Caco-2 (cell line): ENCODE measurements around the gene RAD50. TPM values are rescaled to one million over a fixed set of nuclear protein-coding genes. Genes with fewer than 3 reads are reported as not detected.

Experiments
- BruUV-seq: library from RNA; stranded (reverse); fragments of 400-500 nt; replicated peaks from 2 replicates; lab custom pipeline; 2021; lab: Mats Ljungman, UMichigan
- CTCF ChIA-PET: fragments of 300-600 bp; sonication (Branson Sonifier 250); formaldehyde crosslinking; loops from one replicate; lab custom pipeline; 2022; ENCODE audit warnings: antibody characterized with exemption; lab: Charles Lee
- POLR2A ChIA-PET: fragments of 300-600 bp; sonication (Branson Sonifier 250); formaldehyde crosslinking; loops from one replicate; lab custom pipeline; 2022; ENCODE audit warnings: antibody characterized with exemption; lab: Charles Lee
- DNase-seq, 2 experiments: peaks; one replicate each; pipeline versions ENCODE4 v3.0.0 to v3.0.0-alpha.2; 2020 to 2022
- H3K27me3 ChIP-seq: replicated peaks from 2 replicates; pipeline ENCODE4 v1.6.0; 2011; ENCODE audit warnings: low read length; ENCODE audit not compliant: control insufficient read depth, insufficient read depth
- H3K36me3 ChIP-seq: 2 replicates; pipeline ENCODE4 v1.5.1; 2011; ENCODE audit warnings: low read length; ENCODE audit not compliant: control insufficient read depth, insufficient read depth
- H3K4me1 ChIP-seq: fragments of 250-450 bp; sonication (Bioruptor Pico); 2 replicates; pipeline ENCODE4 v1.5.1; 2020; ENCODE audit warnings: mild to moderate bottlenecking
- H3K4me3 ChIP-seq: 2 replicates; pipeline ENCODE4 v1.5.1; 2011; ENCODE audit warnings: low read depth, mild to moderate bottlenecking, control low read depth, low read length
- H3K9me3 ChIP-seq: fragments of 250-450 bp; sonication (Bioruptor Pico); 2 replicates; pipeline ENCODE4 v1.5.1; 2020; ENCODE audit warnings: mild to moderate bottlenecking, moderate library complexity
- H3K27ac Mint-ChIP-seq: one replicate; pipeline ENCODE4 v1.8.0; 2022; ENCODE audit warnings: mixed read lengths; ENCODE audit not compliant: unreplicated experiment
- H3K27me3 Mint-ChIP-seq: one replicate; pipeline ENCODE4 v1.8.0; 2022; ENCODE audit warnings: mixed read lengths; ENCODE audit not compliant: insufficient read depth, unreplicated experiment
- H3K36me3 Mint-ChIP-seq: one replicate; pipeline ENCODE4 v1.8.0; 2022; ENCODE audit warnings: mild to moderate bottlenecking, mixed read lengths; ENCODE audit not compliant: insufficient read depth, unreplicated experiment
- H3K4me1 Mint-ChIP-seq: one replicate; pipeline ENCODE4 v1.8.0; 2022; ENCODE audit warnings: low read depth, mixed read lengths; ENCODE audit not compliant: unreplicated experiment
- H3K4me3 Mint-ChIP-seq: one replicate; pipeline ENCODE4 v1.8.0; 2022; ENCODE audit warnings: mild to moderate bottlenecking, moderate library complexity, mixed read lengths; ENCODE audit not compliant: unreplicated experiment
- H3K9me3 Mint-ChIP-seq: one replicate; pipeline ENCODE4 v1.8.0; 2022; ENCODE audit warnings: mixed read lengths; ENCODE audit not compliant: unreplicated experiment
- intact Hi-C: fragments of 100-400 bp; cut with micrococcal nuclease; formaldehyde crosslinking; loops from one replicate; pipeline ENCODE4 v1.10.0; 2022; ENCODE audit not compliant: unreplicated experiment
- total RNA-seq: library from RNA; stranded (reverse); gene quantifications from 2 replicates; pipeline ENCODE4 v1.2.3, GENCODE V29; 2022
- TF ChIP-seq, protein P1 (sequence below), 2 experiments: fragments of 200-600 bp in 1 of 2; IDR thresholded peaks; 1 replicate in 1 of 2; 2 replicates in 1 of 2; pipeline versions ENCODE4 v1.5.1 to v1.8.0; 2011 to 2022; ENCODE audit warnings: antibody characterized with exemption in 1 of 2, control low read depth in 1 of 2, inconsistent platforms in 1 of 2, low read depth in 1 of 2, low read length in 1 of 2, mild to moderate bottlenecking in 1 of 2, moderate library complexity in 1 of 2; ENCODE audit not compliant: insufficient read depth in 1 of 2, severe bottlenecking in 1 of 2, unreplicated experiment in 1 of 2

Gene RAD50
- total RNA-seq, 1 experiment from 2014 or later, result 53.2 TPM

DNA sequence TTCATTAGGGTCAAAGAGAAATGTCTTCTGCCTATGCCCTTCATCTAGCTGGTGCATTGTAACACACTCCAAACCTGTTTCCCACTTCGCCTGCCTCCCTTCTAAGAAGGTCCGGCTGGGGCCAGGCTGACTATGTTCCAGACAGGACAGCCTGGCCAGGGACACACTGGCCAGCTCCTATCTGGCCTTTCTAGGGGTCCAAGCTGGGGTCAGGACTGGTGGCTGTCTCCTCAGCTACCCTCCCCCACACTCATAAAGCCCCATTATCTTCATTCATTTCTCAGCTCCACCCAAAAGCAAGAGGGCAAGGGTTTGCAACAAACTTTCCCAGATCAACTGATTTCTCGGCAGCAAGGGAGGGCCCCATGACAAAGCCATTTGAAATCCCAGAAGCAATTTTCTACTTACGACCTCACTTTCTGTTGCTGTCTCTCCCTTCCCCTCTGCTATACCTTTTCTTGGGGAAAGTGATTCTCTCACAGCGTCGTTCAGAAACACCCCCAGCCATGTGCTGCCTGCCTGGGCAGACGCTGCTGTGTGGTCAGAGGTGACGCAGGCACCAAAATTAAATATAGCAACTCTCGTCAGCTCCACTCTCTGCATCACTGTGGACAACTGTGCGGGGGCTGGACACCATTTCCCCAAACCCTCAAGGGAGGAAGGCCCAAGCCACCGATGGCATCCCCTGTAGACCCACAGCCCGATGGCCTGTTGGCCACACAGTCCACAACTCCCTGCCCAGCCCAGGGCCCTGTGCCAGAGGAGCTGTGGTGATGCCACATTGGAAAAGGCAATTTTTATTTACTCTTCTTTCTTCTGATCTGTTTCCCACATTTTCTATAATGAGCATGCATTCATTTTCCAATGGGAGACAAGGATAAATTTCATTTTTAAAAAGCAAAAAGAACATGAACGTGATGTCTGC, 107.3 kb downstream of the RAD50 start:
- no TSS peak for BruUV-seq
- no peaks in the 10 kb centered on the region for H3K9me3 ChIP-seq
- H3K4me3 ChIP-seq, result no peak overlapping the region
- ChIA-PET POLR2A (no interaction called here), CTCF (no interaction called here)
- H3K27me3 ChIP-seq, result no peaks in the 10 kb centered on the region
- Mint-ChIP-seq H3K4me1 (peaks cover 27% of the 10 kb centered on the region), H3K9me3 (no peaks in the 10 kb centered on the region), H3K36me3 (peaks cover 7% of the 10 kb centered on the region), H3K4me3 (no peak overlapping the region), H3K27ac (no peak overlapping the region), H3K27me3 (no peaks in the 10 kb centered on the region)
- H3K36me3 ChIP-seq, result no peaks in the 10 kb centered on the region
- DNase-seq, result no peak
- H3K4me1 ChIP-seq, result peaks cover 27% of the 10 kb centered on the region
- TF ChIP-seq, protein P1, sequence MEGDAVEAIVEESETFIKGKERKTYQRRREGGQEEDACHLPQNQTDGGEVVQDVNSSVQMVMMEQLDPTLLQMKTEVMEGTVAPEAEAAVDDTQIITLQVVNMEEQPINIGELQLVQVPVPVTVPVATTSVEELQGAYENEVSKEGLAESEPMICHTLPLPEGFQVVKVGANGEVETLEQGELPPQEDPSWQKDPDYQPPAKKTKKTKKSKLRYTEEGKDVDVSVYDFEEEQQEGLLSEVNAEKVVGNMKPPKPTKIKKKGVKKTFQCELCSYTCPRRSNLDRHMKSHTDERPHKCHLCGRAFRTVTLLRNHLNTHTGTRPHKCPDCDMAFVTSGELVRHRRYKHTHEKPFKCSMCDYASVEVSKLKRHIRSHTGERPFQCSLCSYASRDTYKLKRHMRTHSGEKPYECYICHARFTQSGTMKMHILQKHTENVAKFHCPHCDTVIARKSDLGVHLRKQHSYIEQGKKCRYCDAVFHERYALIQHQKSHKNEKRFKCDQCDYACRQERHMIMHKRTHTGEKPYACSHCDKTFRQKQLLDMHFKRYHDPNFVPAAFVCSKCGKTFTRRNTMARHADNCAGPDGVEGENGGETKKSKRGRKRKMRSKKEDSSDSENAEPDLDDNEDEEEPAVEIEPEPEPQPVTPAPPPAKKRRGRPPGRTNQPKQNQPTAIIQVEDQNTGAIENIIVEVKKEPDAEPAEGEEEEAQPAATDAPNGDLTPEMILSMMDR (IDR thresholded peaks at IDR 0.05; ENCODE audit: insufficient read depth in 1 of 2, low read depth in 1 of 2, low read length in 1 of 2, severe bottlenecking in 1 of 2, unreplicated experiment in 1 of 2), result no peak
- intact Hi-C loops, result loop anchor here (5.0 kb wide), 1 partner anchor 158 kb away; no protein-coding TSS in a partner anchor

GRCh38 chr5:132664696-132665209, 108.0 kb downstream of the RAD50 start:
- no peaks in the 10 kb centered on the region for H3K27me3 ChIP-seq

GRCh38 chr5:132665574-132666080, 108.8 kb downstream of the RAD50 start:
- BruUV-seq, result no TSS peak
- Mint-ChIP-seq H3K9me3 (no peaks in the 10 kb centered on the region), H3K4me1 (peaks cover 27% of the 10 kb centered on the region), H3K4me3 (no peak overlapping the region), H3K27me3 (no peaks in the 10 kb centered on the region), H3K36me3 (peaks cover 7% of the 10 kb centered on the region), H3K27ac (no peak overlapping the region)
- no peak overlapping the region for H3K4me3 ChIP-seq
- TF ChIP-seq, protein P1 (IDR thresholded peaks at IDR 0.05; ENCODE audit: insufficient read depth in 1 of 2, low read depth in 1 of 2, low read length in 1 of 2, severe bottlenecking in 1 of 2, unreplicated experiment in 1 of 2), result no peak
- DNase-seq, result no peak
- H3K4me1 ChIP-seq, result peaks cover 27% of the 10 kb centered on the region
- no peaks in the 10 kb centered on the region for H3K27me3 ChIP-seq
- no peaks in the 10 kb centered on the region for H3K36me3 ChIP-seq
- no peaks in the 10 kb centered on the region for H3K9me3 ChIP-seq
- CTCF ChIA-PET, result no interaction called here
- intact Hi-C loops, result no loop called here
- POLR2A ChIA-PET, result no interaction called here

More at GRCh38 chr5:132664696-132665209, 108.0 kb downstream of the RAD50 start:
- H3K27me3 Mint-ChIP-seq, result no peaks in the 10 kb centered on the region
- peaks cover 27% of the 10 kb centered on the region for H3K4me1 ChIP-seq
- H3K4me1 Mint-ChIP-seq, result peaks cover 27% of the 10 kb centered on the region
- H3K9me3 ChIP-seq, result no peaks in the 10 kb centered on the region
- H3K9me3 Mint-ChIP-seq, result no peaks in the 10 kb centered on the region
- intact Hi-C loops, result loop anchor here (5.0 kb wide), 1 partner anchor 158 kb away; no protein-coding TSS in a partner anchor
- TF ChIP-seq, protein P1 (IDR thresholded peaks at IDR 0.05; ENCODE audit: insufficient read depth in 1 of 2, low read depth in 1 of 2, low read length in 1 of 2, severe bottlenecking in 1 of 2, unreplicated experiment in 1 of 2), result no peak
- H3K4me3 ChIP-seq, result no peak overlapping the region
- CTCF ChIA-PET, result no interaction called here
- H3K36me3 ChIP-seq, result no peaks in the 10 kb centered on the region
- BruUV-seq, result no TSS peak
- peaks cover 7% of the 10 kb centered on the region for H3K36me3 Mint-ChIP-seq
- no peak overlapping the region for H3K27ac Mint-ChIP-seq
- DNase-seq, result no peak
- H3K4me3 Mint-ChIP-seq, result no peak overlapping the region
- POLR2A ChIA-PET, result no interaction called here
